SHP77 (cell line): Measurements from ENCODE around the gene SNX20.

ENCODE experiments used
- DNase-seq, 2 experiments: peaks; one replicate each; lab custom pipeline; 2025; lab: John Stamatoyannopoulos, UW

The SNX20 gene

DNA sequence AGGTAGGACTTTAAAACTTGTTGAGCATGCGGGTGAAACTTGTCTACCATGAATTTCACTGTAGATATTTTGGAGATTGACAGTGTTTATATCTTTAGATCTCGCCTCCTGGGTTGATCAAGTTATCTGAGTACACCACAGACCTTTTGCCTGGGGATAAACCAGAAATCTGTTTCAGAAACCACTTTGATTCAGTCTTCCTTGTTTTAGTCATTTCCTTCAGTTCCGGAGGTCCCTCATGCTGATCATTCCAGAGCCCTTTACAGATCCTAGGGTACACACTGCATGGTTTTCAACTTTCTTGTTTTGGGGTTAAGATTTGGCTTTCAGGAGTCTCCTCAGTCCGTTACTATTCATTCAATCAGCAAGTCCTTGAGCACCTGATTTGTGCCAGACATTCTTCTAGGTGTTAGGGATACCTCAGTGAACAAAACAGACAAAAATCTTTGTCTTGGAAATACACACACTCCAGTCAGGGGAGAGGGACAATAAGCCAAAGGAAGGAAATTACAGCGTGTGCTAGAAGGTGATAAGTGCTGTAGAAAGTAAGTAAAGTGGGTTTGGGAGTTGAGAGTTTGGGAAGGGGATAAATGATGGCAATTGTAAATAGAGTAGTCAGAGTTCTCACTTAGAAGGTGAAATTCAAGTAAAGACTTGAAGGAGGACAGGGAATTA, 24.5 kb upstream of the SNX20 start:
- DNase-seq, result no peak

- DNase-seq, result no peak
Measured at GRCh38 chr16:50704245-50704644, 23.1 kb upstream of the SNX20 start.

DNA sequence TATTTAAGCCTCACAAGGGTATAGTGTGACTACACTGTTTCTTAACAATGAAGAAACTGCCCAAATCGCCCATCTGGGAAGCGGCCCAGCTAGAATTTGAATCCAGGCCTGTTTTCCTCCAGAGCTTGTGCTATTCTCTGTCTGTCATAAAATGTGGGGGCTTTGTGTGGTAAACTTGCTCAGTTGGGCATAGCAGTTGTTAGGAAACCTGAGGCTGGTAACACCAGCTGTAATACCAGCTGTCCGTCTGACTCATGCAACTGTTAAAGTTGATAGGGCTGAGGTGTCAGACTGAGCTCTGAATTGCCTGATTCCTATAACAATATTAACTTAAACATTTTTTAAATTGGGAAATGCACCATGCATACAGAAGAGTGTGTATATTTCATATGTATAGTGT, 21.6 kb upstream of the SNX20 start:
- peak in 1 of 2 experiments; percentile 25 for DNase-seq

DNA sequence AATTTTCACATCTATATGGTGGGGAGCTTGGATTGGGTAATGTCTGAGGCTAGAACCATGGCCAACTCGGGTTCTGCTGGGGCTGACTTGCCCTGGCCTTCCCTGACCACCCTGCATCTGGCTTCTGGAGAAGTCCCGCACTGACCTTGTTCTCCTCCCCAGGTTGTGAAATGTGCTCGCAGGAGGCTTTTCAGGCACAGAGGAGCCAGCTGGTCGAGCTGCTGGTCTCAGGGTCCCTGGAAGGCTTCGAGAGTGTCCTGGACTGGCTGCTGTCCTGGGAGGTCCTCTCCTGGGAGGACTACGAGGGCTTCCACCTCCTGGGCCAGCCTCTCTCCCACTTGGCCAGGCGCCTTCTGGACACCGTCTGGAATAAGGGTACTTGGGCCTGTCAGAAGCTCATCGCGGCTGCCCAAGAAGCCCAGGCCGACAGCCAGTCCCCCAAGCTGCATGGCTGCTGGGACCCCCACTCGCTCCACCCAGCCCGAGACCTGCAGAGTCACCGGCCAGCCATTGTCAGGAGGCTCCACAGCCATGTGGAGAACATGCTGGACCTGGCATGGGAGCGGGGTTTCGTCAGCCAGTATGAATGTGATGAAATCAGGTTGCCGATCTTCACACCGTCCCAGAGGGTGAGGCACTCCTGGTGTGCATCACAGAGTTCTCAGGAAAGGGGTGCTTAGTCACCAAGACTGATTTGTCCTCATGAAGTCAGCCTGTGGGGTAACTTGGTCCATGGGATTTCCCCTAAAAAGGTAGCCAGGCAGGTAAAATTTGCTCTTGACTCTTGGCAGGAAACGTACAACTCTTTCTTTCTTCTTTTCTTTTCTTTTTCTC, 18.4 kb upstream of the SNX20 start:
- DNase-seq, result no peak

DNA sequence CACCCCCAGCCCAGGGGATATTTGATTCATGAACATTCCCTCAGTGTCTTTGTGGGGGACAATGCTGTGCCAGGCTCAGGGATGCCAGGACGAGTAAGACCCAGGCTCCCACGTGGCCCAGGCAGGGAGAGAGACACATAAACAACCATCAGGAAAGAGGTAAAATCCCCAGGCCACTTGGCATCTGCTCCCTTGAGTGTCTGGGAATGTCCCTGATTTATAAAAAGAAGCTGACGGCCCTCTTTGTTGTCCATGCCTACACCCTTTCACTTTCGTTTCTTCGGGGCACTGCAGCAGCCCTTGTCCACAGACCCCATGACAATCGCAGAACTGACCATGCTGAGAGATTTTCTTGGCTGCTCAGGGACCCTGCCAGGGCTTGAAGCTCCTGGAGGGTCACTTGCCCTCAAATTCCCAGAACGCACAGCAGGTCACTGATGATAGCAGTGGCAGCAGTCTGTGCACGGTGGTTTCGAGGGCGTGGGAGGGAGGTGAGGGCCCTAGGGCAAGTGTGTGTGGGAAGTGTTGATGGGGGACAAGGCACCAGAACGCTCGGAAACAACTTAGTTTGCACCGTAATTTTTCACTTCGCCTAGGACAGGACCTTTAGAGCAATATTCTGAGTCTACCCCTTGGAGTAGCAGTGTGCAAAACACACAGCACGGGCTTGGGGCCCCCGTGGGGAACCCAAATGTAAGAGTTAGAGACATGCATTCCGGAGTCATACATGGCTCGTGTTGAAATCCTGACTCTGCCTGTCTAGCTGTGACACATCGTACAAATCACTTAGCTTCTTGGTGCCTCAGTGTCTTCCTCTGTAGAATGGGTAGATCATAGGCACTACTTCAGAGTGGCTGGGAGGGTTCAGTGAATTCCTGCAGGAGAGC, 17.0 kb upstream of the SNX20 start:
- peak in 1 of 2 experiments; percentile 17 for DNase-seq

GRCh38 chr16:50697421-50697715, 16.3 kb upstream of the SNX20 start:
- no peak for DNase-seq

- DNase-seq, result peak; percentile 31 to 86
Measured at GRCh38 chr16:50696575-50697420, 15.7 kb upstream of the SNX20 start.

DNA sequence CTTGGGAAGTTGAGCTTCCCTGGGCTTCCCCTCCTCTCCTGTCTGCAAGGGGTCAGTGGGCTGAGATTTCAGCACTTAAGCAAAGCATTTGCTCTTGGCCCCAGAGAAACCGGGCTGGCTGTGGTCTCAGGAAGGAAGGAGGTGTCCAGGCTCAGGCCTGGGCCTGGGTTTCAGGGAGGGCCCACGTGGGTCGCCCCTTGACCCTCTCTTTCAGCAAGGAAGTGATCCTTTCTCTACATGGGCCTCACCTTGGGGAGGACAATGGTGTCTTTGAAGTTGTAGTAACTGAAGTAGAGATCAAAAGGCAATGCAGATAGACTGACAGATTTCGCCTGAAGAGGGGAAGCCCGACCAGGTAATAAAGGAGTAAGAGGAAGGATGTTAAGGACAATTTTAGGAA, 15.0 kb upstream of the SNX20 start:
- DNase-seq, result no peak

- no peak for DNase-seq
Measured at GRCh38 chr16:50695017-50696000, 14.2 kb upstream of the SNX20 start.

GRCh38 chr16:50694206-50694605, 13.1 kb upstream of the SNX20 start:
- no peak for DNase-seq

DNA sequence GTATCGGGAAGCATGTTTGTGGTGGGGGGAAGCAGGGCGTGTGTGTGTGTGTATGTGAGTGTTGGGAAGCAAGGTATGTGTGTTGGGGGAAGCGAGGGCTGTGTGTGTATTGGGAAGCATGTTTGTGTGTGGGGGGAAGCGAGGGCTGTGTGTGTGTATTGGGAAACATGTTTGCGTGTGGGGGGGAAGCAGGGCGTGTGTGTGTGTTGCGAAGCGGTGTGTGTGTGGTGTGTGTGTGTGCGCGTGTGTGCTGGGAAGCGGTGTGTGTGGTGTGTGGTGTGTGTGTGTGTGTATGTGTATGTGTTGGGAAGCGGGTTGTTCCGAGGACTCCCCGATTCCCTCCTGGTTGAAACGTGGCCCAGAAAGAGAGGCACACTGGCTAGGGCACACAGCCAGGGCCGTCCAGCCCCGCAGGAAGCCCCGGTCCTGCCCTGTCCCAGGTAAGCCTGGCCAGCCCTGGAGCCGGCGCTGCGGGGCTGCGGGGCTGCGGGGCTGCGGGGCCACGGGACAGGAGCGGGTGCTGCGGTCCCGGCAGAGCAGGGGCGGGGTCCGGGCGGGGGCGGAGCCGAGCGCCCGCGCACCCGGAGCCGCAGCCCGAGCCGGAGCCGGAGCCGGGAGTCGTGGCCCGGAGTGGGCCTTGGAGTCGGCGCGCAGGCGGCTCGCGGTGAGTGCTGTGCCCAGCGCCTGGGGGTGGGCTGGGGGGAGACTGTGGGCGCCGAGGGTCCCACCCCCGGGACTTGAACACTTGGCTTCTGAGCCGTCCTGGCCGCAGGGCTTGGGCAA, 12.1 kb upstream of the SNX20 start, which contains the start of gene NOD2:
Gene NOD2 (plus strand): TSS at position 608 of the 783 bp plus-strand sequence. CDS start 5,890 bp downstream, outside the sequence.
- DNase-seq, result no peak

- no peak for DNase-seq
Measured at GRCh38 chr16:50692644-50692998, 11.5 kb upstream of the SNX20 start.

DNA sequence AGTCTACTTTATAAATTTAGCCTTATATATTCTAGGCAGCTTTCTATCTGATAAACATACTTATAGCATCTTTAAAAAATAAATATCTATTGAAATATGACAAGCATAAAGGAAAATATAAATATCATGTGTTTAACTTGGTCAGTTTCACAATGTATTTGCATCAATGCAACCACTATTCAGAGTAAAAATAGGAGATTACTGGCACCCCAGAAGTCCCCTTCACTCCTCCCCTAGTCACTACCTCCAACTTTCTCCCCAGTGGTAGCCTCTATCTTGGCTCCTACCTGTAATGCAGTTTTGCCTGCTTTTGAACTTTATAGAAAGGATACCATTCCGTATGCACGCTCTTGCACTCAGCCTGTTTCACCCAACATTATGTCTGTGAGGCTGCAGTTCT, 9.1 kb upstream of the SNX20 start:
- DNase-seq, result no peak

DNA sequence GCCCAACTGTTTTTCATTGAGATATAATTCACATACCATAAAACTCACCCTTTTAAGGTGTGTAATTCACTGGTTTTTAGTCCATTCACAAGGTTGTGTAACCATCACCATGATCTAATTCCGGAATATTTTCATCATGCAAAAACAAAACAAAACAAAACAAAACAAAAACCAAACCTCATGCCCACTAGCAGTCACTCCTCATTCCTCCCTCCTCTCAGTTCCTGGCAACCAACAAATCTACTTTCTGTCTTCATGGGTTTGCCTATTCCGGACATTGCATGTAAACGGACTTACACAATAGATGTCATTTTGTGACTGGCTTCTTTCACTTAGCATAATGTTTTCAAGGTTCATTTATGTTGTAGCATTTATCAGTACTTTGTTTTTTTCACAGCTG, 7.8 kb upstream of the SNX20 start:
- no peak for DNase-seq

DNA sequence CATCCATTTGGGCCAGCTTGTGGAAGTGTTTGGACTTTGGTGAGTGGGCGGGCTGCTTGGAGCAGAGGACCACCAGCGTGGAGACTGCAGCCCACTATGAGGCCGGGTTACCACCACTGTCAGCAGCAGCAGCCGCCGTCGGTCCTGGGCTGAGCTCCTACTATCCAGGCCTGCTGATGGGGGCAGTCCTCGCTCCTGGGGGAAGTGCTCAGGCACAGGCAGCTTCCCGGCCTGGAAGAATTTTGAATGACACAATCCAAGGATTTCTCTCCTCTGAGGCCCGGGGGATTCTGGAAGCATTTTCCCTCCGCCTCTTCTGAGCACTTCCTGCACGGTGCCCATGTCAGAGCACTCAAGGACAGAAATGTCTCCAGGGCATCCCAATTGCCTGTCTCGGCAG, 7.0 kb upstream of the SNX20 start:
- DNase-seq, result no peak

DNA sequence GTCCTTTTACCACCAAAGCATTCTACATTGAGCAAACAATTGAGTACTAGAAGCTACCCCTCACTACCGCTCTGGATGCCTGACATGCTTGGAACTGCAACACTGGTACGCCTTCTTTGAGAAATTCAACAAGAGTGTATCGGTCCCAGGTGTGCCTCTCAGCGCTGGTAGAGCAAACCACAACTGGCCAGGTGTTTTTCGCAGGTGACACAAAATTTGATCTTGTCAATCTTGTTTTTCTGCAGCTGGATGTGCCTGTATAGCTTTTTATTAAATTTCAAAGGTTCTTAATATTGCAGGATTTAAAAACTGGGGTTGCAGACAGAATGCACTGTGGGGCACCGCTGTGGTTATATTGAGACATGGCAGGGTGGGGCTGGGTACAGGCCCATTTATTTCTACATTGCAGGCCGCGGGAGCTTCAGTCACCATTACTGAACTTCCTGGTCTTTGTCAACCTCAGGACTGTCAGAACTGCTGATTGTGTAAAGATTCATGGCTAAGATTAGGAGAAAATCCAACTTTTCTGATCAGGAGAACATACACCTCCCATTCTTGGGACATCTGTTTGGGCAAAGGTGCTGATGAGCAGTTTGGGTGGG, 4.5 kb upstream of the SNX20 start:
- DNase-seq, result no peak

- DNase-seq, result no peak
Measured at GRCh38 chr16:50684823-50685461, 3.8 kb upstream of the SNX20 start.

DNA sequence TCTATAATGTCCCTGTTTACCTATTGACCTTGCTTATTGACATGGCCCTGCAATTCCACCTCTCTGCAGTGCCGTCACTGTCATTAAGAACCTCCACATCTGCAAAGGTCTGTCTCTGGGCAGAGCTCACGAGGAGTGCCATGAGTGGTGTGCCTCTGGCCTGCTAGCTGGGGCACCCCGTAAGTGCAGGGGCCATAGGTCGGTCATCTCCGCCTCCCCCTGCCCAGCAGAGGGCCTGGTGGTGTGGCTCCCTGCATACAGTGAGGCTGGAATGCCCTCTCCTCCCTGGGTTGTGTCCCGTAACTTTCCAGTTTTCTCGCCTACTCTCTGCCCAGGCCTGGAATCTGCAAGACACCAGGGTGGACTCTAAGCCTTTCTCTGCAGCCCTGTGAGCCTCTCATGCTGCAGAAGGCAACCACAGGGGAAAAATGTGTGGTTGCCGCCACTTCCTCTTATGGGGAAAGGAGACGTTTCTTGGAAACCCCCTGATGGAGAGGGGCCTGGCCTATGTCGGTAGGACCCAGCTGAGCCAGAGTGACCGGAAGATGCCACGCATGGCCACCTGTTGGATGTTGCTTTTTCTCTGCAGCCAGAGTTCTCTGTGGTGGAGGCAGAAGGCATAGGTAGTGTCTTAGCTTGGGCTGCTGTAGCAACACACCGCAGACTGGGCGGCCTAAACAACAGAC, 2.7 kb upstream of the SNX20 start:
- no peak for DNase-seq
